NCI-H2081 (cell line): ENCODE measurements around the gene HPGD.

ENCODE experiments used
- DNase-seq, 2 experiments: peaks; one replicate each; lab custom pipeline; 2025; lab: John Stamatoyannopoulos, UW

HPGD gene

DNA sequence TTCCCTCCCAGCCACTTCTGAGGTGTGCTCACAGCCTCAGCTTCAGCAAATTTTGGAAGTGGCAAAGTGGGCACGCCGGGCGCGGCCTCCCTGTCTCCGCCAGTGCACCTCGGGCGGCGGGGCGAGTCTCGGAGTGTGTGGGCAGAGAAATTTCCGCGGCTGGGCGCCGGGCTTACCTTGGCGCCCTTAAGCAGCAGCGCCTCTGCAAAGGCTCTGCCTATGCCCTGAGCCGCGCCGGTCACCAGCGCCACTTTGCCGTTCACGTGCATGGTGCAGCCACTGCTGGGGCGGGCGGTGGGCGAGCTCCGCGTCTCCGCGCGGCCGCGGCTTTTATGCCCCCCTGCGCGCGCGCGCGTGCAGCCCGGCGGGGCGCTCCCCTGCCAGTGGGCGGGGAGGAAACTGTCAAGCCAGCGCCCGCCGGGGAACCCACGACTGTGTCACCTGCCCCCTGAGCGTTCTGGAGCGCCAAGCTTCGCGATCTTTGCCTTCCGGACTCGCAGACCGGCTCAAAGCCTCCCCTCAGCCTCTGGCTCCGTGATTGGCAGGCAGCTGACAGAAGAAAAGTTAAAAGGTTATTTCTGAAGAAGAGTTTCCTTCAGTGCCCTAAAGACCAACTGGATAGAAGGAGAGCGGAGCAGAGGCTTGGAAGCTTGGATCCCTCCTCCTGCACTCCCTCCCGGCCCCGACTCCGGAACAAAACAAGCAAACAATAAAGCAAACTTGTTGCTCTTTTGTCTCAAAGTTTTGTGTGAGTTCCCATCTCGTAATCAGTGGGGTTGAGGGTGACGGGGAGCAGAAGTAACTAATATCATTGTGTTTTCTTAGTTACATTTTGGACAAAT, at the start of gene HPGD:
Gene HPGD, minus strand, starts transcription at position 306 of the 842 bp plus-strand sequence. Its CDS starts 37 bp downstream, at position 269.
- peak; percentile 18 to 66 for DNase-seq

DNA sequence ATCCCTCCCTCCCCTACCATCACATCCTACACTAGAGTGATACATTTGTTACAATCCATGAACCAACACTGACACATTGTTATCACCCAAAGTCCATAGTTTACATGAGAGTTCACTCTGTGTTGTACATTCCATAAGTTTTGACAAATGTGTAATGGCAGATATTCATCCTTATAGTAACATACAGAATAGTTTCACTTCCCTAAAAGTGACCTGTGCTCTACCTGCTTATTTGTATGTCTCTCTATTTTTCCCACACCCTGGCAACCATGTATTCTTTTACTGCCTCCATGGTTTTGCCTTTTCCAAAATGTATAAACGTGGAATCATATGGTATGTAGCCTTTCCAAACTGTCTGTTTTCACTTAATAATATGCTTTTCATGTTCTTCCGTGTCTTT, 42.2 kb upstream of the HPGD start:
- no peak for DNase-seq

DNA sequence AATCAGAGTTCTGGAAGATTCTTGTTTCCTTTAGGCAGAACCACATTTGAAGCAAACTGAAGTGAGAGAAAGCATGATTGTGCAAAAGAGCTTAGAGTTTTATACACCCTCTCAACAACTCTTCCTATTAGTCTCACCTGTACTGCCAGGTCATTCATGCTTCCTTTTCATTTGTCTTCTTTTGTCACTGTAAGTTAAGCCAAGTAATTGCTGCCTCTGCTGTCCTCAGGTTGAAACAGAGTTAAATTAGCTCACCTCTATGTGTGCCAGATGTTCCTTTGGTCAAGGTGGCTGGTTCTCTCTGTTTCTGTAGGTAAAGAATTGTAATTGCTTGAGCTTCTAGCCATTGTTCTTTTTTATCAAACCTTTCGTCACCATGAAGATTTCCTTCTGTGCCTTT, 41.1 kb upstream of the HPGD start:
- DNase-seq: no peak

DNA sequence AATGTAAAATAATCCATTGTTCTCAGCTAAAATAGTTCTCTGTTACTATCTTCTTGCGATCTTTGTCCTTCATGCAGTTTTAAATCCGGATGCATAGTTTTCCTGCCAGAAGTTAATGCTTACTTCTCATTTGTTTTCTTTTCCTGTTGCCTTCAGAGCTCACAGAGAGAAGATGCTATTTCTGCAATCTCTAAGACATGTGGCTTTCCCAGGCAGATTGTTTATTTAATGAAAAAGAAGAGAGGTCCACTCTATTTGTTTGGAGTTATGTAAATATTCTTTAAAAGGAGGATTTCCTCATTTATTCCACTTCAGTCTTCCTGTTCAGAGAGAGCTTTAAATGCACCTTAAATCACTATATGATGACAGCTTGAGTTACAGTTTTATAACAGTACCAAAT, 39.3 kb upstream of the HPGD start:
- DNase-seq: no peak

DNA sequence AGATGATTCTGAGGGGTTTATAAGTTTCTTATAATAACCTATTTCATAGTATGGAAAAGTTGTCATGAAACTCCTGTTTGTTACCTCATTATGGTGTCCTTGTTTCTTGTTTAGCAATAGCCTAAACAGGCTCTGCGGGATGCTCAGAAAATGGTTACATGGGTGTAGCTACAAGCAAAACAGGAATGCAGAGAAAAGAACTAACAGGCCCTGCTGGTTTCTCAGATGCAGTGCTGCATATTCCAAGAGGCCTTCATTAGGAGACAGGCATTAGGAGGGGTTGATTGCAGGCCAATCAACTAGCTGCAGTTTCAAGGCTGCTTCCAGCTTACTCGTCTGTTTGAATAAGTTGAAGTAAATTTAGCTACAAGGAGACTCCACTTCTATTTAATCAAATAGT, 37.6 kb upstream of the HPGD start:
- DNase-seq: no peak

DNA sequence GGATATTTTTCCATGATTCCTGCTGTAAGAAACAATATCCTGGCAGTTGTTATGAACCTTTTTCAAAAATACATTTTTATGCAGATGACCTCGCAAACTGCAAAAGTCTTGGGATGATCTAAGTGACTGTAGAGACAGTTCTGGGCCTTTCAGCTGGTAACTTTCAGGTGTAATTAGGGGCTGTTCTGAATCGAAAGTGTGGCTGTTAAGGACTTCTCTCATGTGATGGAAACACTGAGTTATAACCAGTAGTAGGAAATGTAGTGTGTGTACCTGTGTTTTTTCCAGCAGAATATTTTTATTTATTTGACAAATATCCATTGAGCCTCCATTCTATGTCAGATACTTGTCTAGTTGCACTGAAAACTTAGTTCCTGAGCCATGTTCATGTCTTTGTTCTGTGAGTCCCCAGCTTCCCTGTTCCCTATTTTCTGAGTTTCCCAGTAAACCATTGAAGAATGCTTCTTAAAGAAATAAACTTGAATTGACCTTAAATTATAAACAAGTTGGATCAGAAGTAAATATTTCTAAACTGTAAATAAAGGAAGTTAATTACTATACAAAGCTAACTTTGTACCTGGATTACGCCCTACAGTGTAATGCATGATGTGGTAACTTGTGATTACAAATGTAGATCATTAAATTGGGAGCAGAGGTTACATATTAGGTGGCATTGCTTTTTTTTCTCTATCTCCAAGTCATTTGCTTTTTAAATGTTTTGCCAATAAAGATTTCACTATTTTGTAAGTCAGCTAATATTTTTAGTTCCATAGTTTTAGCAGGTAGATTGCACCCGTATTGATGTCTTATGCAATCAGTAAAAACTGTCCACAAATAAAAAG, 33.7 kb upstream of the HPGD start:
- DNase-seq: no peak

DNA sequence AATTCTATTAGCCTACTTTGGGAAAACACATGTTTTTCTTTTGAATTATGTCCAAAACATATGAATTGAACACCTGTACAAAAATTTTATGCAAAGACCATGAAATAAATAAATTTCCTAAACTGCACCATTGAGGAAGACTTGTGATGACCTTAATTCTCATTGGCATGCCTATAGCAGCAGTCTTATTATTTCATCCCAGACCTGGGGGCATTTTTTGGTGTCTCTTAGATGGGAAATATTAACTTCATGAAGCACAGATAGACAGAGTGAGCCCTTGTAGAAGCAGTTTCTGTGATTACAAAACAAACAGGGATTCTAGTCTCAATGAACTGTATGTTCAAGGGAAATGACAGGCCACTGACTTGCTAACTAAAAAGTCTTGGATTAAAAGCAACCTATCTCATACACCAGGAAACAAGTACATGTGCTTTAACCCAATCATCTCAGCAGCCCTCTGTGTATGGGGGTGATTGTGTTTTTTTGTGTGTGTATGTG, 32.0 kb upstream of the HPGD start:
- no peak for DNase-seq

DNA sequence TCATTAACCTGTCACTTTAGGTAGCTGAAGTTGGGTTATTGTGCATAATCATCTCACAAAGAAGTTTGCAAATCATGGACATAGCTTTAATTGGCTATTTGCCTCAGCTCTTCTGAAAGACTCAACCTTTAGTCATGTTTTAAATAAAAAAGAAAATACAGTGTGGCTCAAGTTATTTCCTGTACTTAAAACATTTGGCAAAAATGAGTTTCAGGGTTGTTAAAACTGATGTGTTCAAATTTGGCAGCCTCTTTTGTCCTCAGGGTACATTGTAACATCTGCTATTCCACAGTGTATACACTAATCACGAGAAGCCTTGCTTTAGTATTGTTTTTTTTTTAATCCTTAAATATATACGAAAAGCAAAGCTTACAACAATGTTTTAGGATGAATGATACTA, 31.5 kb upstream of the HPGD start:
- peak in 1 of 2 experiments; percentile 28 for DNase-seq

DNA sequence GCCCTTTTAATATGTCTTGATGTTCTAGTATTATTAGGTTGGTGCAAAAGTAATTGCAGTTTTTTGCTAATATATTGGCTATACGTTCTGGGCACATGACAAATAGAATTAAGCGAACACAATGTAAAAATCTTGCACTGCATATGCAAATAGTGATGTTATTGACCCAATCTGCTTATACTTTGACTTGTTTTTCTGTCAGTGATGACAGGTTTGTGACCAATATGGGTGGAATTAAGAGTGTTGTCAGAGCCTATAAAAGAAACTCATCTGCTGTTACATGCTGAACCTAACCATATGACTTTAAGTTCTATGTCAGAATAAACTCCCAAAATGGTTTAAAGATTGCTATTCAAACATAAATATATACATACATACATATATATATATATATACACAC, 30.7 kb upstream of the HPGD start:
- DNase-seq: no peak

DNA sequence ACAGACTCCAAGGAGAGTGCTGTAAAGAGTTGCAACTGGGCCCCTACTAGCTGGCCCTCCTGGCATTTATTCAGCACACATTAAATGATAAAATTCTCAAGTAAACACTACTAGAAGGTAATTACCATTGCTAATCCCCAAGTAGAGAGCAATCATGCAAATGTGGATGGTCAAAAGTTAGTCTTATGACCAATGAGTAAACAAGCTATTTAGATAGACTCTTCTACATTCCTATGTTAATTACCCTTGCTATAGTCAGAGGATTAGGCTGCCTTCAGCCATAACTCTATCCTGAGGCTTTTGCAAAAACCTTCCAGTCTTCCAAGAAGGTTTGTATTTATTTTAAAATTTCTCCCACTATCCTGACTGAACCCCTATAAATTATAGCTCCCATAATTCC, 28.3 kb upstream of the HPGD start:
- no peak for DNase-seq

DNA sequence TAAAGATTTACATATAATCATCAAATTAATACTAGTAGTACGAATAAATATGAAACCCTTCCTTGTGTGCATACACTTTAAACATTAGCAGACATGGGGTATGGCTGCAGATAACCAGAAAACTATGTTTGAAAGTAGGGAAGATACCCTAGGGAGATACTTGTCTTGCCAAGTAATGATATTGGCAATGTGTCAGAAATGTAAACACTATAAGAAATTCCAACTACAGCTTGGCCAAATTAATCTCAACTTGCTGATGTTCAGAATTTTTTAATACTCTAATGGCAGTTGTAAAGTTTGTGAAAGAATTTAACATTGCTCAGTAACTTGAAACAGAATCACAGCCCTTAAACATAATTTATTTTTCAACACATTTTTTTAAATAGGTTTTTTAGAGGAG, 27.4 kb upstream of the HPGD start:
- no peak for DNase-seq

DNA sequence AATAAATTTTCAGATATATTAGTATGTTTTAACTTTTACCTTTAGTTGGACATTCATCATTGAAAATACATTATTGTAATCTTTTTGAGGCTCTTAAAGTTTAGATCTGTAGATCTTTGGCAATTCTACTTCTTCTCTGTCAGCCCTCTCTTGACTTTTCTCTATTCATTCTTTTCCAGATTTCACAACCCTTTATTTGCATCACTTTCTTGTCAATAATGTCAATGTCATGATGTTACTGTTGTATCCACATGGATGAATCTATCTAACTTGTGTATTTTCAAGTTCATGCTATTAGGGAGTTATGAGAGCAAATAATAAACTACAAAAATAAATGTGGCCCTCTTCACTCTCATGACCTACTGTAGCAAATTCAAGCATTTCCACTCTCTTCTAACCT, 23.0 kb upstream of the HPGD start:
- DNase-seq: no peak

DNA sequence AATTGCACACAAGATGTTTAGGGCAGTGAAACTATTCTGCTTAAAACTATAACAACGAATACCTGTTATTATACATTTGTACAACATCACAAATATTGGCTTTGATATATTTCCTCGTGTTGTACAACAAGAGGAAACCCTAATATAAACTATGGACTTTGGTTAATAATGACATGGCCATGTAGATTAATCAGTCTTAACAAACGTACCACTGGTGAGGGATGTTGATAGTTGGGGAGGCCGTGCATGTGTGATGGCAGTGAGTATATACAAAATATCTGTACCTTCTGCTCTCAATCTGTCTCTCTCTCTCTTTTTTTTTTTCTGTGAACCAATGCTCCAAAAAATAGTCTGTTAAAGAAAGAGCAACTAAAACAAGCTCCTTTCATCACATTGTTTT, 22.2 kb upstream of the HPGD start:
- DNase-seq: no peak

DNA sequence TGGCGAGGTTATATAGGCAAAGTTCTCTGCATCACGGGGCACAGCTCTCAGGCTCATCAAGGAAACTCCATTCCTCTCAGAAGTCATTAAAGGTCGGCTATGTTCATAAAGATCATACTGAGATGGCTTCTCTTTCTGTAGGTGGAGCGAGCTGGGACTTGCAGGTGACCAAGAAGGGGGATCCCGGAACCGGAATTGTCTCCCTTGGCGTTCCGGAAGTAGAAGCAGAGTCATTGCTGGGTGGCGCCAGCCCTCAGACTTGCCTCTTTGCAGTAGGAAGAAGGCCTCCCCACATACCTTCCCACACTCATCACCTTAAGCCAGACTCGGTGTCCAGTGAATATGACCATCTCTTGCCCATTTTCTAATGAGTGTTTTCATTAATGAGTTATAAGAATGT, 17.9 kb upstream of the HPGD start:
- DNase-seq: no peak

DNA sequence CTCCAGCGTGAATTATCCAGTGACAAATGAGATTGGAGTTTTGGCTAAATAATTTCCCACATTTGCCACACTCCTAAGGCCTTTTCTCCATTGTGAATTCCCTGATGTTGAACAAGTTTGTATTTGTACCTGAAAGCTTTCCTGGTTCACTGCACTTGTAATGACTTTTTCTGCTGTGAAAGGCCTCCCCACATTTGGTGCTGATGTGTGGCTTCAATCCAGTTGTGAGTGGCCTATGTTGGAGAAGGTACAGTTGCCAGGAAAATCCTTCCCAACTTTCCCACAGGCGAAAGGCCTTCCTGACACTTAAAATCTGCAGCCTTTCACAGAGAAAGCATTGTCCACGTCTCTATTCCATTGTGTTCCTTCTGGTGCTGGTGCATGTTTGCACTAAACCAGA, 17.3 kb upstream of the HPGD start:
- no peak for DNase-seq

DNA sequence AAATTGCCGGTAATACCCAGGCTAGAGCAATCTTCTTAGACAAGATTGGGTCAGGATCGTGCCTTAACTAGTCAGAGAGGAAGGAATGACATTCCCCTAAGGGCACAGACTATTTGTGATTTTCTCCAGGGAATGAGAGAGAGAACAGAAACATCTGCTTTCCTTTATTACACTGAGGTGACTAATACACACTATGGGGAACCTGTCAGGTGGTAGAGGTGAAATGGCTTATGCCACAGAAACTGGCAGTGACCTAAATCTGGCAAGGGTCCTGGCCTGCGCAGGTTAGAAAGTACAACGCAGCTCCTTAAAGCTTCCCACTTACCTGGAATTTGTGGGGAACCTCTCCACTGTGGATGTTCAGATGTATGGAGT, 16.6 kb upstream of the HPGD start:
- no peak for DNase-seq

DNA sequence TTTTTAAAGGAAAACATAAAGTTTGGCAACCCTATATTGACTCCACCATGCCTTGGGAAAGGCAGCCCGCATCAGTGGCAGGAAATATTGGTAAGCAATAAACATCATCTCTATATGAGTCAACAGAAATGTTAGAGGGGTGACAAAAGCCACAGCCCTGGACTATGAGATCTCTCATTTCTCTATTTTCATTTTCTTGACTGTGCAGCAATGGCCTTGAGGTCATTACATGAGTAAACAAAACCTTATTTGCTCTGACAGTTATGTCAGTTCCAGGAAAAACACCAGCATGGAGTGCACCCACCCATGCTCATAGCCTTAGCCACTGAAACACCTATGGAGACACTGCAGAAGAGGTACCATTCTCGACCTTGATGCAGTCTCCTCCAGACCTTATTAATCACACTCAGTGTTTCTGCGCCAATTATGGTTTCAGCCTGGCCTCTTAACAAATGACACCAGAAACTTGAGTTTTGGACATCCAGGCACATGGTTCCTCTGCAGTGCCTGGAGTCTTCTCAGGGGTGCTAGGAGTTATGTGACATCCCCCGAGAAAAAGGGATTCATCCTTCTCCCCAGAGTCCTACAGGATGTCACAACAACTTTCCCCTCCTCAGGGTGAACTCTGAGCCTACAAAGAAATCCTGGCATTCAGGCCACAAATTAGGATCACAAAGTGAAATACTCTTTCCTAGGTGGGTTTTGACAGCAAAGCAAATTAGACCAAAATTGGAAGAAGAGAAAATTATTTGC, 16.0 kb upstream of the HPGD start:
- DNase-seq: no peak

DNA sequence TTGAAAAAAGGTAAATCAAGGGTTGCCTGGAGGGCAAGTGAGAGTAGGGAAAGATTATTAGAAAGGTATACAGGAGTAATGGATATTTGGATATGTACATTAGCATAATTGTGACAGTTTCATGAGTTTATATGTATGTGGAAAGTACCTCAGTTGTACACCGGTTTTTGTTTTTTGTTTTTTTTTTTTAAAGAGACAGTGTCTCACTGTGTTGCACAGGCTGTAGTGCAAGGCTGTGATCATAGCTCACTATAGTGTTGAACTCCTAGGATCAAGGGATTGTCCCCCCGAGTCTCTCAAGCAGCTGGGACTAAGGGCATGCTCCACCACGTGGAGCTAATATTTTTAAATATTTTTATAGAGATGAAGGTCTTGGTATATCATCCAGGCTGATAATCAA, 15.3 kb upstream of the HPGD start:
- no peak for DNase-seq

DNA sequence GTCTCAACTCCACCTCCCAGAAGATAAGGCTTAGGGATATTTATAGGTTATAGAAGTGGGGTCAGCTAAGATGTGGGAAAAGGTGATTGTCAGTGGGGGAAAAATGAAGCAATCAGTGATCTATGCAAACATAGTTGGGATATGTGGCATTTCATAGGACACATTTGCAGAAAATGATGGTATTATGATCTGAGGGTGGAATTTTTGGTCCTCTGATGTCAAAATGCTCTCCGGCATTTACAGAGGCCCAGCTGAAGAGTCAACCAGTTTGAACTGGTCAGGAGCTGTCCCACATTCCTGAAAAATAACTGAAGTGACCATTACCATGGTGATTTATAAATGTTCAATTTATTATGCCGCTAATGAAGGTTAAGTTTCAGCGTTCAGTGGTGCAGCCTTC, 12.2 kb upstream of the HPGD start:
- no peak for DNase-seq

DNA sequence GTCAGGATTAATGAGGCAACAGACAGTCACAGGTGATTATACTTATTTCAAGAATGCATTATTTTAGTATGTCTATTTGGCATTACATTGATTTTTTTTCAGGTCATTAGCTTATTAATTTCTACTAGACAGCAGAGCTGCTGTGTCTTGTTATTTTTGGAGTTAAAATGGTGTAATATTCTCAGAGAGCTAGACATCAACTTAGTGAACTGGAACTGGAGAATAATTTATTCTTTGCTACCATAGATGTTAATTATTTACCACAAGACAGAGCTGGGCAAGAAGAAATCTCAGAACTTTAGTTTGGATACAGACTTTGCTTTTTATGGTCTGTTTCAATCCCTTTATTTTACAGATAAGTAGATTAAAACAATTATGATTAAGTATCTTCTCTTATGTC, 10.2 kb upstream of the HPGD start:
- no peak for DNase-seq

DNA sequence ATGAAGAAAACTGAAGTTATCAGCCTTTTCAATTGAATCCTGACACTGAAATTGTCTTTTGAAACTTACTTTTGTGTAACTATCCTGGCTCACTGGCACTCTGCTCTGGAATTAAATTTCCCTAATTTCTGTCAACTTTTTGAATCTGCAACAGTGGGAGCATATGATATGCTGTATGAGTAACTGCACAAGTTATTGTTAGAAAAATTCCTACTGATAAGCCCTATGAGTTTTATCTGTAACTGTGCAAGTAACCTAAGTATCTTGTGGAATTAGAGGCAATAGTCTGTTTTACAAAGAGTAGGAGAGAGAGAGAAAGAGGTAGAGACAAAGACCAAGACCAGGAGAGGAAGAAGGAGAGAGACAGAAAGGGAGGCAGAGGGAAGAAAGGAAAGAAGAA, 9.2 kb upstream of the HPGD start:
- no peak for DNase-seq

DNA sequence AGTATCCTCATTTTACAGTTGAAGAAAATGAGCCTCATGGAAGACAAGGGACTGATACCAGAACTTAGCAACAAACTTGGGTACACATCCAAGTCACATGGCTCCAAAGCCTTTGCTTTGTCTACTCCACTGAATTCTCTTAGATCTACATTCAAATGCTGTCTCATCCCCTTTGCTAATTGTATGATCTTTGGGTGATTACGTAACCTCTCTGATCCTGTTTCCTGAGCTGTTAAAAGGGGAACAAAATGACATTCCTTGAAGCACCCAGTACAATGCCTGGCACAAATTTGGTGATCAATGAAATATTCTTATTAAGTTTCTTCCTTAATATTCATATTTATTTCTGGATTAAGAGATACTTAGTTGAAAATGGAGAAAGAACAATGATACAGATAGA, 5.9 kb upstream of the HPGD start:
- no peak for DNase-seq

DNA sequence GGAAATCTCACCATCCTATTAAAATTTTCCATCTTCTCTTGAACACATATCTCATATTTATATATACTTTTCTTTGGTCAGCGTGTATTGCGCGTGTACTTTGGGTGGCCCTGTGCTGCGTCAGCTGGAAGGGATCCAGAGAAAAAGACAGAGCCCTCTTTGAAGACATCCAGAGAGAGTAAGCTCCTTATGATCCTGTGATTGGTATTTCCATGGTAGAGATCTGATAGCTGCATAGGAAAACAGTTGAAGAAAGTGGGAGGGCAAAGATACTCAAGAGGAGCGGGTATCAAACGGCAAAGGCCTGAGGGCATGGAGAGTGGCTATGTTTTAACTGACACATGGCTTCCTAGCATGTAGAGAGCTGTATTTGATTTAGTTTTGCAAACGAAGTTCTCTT, 4.4 kb upstream of the HPGD start:
- DNase-seq: no peak
